SU-DHL-6 (cell line): Measurements from ENCODE around the gene CPNE2.

ENCODE experiments used
- H2AFZ ChIP-seq: fragments of 200-600 bp; sonication (generic); 2 replicates; pipeline ENCODE4 v1.6.1; 2014; ENCODE audit warnings: low read depth, mild to moderate bottlenecking, moderate library complexity, mixed read lengths, antibody characterized with exemption, low read length; ENCODE audit not compliant: severe bottlenecking
- H3F3A ChIP-seq: fragments of 200-600 bp; shearing (Covaris generic); 2 replicates; pipeline ENCODE4 v1.6.0; 2016; ENCODE audit warnings: antibody characterized with exemption, mild to moderate bottlenecking; ENCODE audit not compliant: insufficient read depth
- H3K27ac ChIP-seq: fragments of 200-600 bp; sonication (generic); 2 replicates; pipeline ENCODE4 v1.5.1; 2016; ENCODE audit warnings: low read depth, mild to moderate bottlenecking, low read length, moderate library complexity, mixed read lengths
- H3K27me3 ChIP-seq: fragments of 200-600 bp; sonication (generic), shearing (Covaris generic); 2 replicates; pipeline ENCODE4 v1.6.0; 2014; ENCODE audit warnings: mild to moderate bottlenecking, low read length
- H3K36me3 ChIP-seq: fragments of 200-600 bp; sonication (generic); 2 replicates; pipeline ENCODE4 v1.6.1; 2014; ENCODE audit warnings: mild to moderate bottlenecking, low read length, mixed read lengths
- H3K4me2 ChIP-seq: fragments of 300-600, 200-600 bp; shearing (Covaris generic), sonication (generic); 2 replicates; pipeline ENCODE4 v1.6.0; 2014; ENCODE audit warnings: low read length, low read depth, mild to moderate bottlenecking; ENCODE audit not compliant: poor library complexity, severe bottlenecking
- H3K4me3 ChIP-seq: fragments of 200-600 bp; sonication (generic); 2 replicates; pipeline ENCODE4 v1.5.1; 2014; ENCODE audit warnings: antibody characterized with exemption, low read length, mild to moderate bottlenecking, mixed read lengths; ENCODE audit not compliant: insufficient read depth, poor library complexity, severe bottlenecking
- H3K79me2 ChIP-seq: fragments of 200-600 bp; sonication (generic); 2 replicates; pipeline ENCODE4 v1.6.1; 2014; ENCODE audit warnings: mild to moderate bottlenecking, low read length, moderate library complexity; ENCODE audit not compliant: insufficient read depth
- H3K9ac ChIP-seq: fragments of 200-600 bp; sonication (generic); 2 replicates; pipeline ENCODE4 v1.7.0; 2014; ENCODE audit warnings: mild to moderate bottlenecking, low read length
- H3K9me2 ChIP-seq: fragments of 200-600 bp; sonication (generic); replicated peaks from 2 replicates; pipeline ENCODE4 v1.6.1; 2014; ENCODE audit warnings: low read length; ENCODE audit not compliant: insufficient read depth
- H3K9me3 ChIP-seq: fragments of 200-600 bp; sonication (generic); 2 replicates; pipeline ENCODE4 v1.6.1; 2014; ENCODE audit warnings: low read length, mixed read lengths; ENCODE audit not compliant: insufficient read depth
- H4K20me1 ChIP-seq: fragments of 200-600 bp; sonication (generic); 2 replicates; pipeline ENCODE4 v1.6.1; 2014; ENCODE audit warnings: low read depth, mild to moderate bottlenecking, antibody characterized with exemption, low read length, moderate library complexity, mixed read lengths
- EZH2phosphoT487 ChIP-seq: fragments of 200-600 bp; sonication (generic), shearing (Covaris generic); conservative IDR thresholded peaks from 2 replicates; pipeline ENCODE4 v1.6.1; 2018; ENCODE audit warnings: mild to moderate bottlenecking, antibody characterized with exemption, low read length, moderate library complexity, mixed read lengths
- TF ChIP-seq, protein P1 (sequence below): fragments of 200-600 bp; sonication (generic); IDR thresholded peaks from one replicate; pipeline ENCODE4 v1.5.1; 2017; ENCODE audit warnings: antibody characterized with exemption, mild to moderate bottlenecking, low read length, moderate library complexity; ENCODE audit not compliant: insufficient read depth, poor library complexity, severe bottlenecking

The CPNE2 gene

DNA sequence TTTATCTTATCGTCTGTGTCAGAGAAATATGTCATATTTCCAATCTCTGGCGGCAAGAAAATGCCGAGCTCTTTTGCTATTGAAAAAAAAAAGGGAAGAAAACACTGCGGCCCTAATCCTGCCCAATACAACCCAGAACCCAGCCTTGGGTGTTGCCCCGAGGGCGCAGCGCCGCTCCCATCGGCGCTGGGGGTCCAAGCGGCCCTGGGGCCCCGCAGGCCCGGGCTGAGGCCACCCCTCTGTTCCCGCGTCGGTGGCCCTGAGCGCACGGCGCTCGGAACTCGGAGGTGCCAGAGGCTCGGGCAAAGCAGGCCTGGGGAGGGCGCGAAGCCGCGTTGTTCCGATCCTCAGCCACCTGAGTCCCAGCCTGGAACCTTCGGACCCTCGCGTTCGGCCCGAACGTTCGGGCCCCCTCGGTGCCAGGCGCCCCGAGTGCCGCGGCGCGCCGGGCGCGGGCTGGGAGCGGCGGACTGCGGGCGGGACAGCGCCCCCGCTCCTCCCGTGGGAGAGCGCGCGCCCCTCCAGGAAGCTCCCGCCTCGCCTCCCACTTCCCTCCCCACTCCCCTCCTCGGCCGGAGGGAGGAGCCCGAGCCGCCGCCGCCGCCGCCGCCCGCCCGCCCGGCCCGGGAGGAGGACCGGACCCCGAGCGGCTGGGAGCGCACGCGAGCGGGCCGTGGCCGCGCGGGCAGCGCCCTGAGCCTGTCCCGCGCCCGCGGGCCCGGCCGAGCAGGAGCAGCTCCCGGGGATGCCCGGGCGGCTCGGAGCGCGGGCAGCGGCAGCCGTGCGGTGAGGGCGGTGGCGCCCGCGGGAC, at the start of gene CPNE2:
Gene CPNE2 (plus strand): TSS at position 609 of the 811 bp plus-strand sequence. CDS start 18,160 bp downstream, outside the sequence.
- no peaks in the 10 kb centered on the region for H3K9me2 ChIP-seq
- peak within 1 kb of the TSS; percentile 40; the same call in 1 of the 2 replicates for H3K9ac ChIP-seq
- H3K27ac ChIP-seq: no peak within 1 kb of the TSS
- peak within 1 kb of the TSS; percentile 56 for H3K4me2 ChIP-seq
- H3K36me3 ChIP-seq: no peaks in the 10 kb centered on the region
- no peaks in the 10 kb centered on the region for H3K79me2 ChIP-seq
- no peaks in the 10 kb centered on the region for H4K20me1 ChIP-seq
- H3K27me3 ChIP-seq: no peaks in the 10 kb centered on the region
- no peak within 1 kb of the TSS for H2AFZ ChIP-seq
- peak within 1 kb of the TSS; percentile 51 for H3K4me3 ChIP-seq
- no peaks in the 10 kb centered on the region for H3F3A ChIP-seq
- no peaks in the 10 kb centered on the region for H3K9me3 ChIP-seq
- TF ChIP-seq EZH2phosphoT487: no peak
- TF ChIP-seq, protein P1, sequence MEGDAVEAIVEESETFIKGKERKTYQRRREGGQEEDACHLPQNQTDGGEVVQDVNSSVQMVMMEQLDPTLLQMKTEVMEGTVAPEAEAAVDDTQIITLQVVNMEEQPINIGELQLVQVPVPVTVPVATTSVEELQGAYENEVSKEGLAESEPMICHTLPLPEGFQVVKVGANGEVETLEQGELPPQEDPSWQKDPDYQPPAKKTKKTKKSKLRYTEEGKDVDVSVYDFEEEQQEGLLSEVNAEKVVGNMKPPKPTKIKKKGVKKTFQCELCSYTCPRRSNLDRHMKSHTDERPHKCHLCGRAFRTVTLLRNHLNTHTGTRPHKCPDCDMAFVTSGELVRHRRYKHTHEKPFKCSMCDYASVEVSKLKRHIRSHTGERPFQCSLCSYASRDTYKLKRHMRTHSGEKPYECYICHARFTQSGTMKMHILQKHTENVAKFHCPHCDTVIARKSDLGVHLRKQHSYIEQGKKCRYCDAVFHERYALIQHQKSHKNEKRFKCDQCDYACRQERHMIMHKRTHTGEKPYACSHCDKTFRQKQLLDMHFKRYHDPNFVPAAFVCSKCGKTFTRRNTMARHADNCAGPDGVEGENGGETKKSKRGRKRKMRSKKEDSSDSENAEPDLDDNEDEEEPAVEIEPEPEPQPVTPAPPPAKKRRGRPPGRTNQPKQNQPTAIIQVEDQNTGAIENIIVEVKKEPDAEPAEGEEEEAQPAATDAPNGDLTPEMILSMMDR: no peak

DNA sequence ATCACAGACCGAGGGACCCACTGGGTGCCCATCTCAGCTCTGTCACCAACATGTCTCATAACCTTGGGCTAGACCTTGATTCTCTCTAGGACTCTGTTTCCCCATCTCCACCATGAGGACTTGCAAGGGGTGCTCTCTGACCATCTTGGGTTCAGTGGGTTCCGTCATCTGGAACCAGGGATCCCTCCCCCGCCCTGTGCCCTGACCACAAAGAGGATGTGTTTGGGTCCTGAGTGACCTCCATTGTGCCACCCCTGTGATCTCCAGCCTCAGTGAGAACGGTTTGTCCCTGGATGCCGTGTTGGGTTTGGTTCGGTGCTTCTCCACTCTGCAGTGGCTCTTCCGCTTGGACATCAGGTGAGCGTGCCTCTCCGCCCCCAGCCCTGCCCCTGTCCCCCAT, 49.1 kb upstream of the CPNE2 start:
- no peak overlapping the region for H3K9ac ChIP-seq
- H3K9me3 ChIP-seq: no peaks in the 10 kb centered on the region
- H3K27ac ChIP-seq: no peak overlapping the region
- H3K4me3 ChIP-seq: no peak overlapping the region
- no peaks in the 10 kb centered on the region for H3F3A ChIP-seq
- no peaks in the 10 kb centered on the region for H4K20me1 ChIP-seq
- no peaks in the 10 kb centered on the region for H3K79me2 ChIP-seq
- no peaks in the 10 kb centered on the region for H3K36me3 ChIP-seq
- no peak overlapping the region for H2AFZ ChIP-seq
- no peak for TF ChIP-seq EZH2phosphoT487
- TF ChIP-seq, protein P1: no peak
- H3K27me3 ChIP-seq: no peaks in the 10 kb centered on the region
- H3K4me2 ChIP-seq: no peak overlapping the region
- H3K9me2 ChIP-seq: no peaks in the 10 kb centered on the region

DNA sequence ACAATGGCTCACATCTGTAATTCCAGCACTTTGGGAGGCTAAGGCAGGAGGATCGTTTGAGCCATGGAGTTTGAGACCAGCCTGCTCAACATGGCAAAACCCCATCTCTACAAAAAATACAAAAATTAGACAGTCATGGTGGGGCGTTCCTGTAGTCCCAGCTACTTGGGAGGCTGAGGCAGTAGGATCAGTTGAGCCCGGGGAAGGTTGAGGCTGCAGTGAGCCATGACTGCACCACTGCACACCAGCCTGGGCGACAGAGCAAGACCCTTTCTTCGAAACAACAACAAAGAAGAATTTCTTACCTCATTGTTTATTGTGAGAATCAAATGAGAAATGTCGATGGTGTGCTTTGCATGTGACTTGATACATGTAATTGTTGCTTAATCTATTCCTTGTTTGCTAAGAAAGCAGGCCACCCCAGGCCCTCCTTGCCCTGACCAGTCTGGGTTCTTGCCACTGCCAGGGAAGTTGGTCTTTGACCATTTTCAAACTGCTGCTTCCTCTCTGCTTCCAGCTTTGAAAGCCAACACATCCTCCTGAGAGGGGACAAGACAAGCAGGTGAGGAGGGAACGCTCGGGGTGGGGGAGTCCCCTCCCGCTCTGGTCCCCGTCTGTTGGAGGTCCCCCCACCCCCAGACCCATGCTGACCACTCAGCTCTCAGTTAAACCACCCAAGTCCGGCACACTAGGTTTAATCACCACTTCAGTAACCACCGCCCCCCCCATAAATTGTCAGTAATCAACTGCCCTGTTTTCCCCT, 47.3 kb upstream of the CPNE2 start:
- Histone ChIP-seq H3K36me3 (no peaks in the 10 kb centered on the region), H3F3A (no peaks in the 10 kb centered on the region), H3K9ac (no peak overlapping the region), H3K27ac (no peak overlapping the region), H3K4me3 (no peak overlapping the region), H3K27me3 (no peaks in the 10 kb centered on the region), H3K9me3 (no peaks in the 10 kb centered on the region), H3K9me2 (no peaks in the 10 kb centered on the region), H3K4me2 (no peak overlapping the region), H3K79me2 (no peaks in the 10 kb centered on the region), H2AFZ (no peak overlapping the region), H4K20me1 (no peaks in the 10 kb centered on the region)
- TF ChIP-seq, protein P1: no peak
- TF ChIP-seq EZH2phosphoT487: no peak
